Measurements from ENCODE around the gene GALNT5. TPM values are rescaled to one million over a fixed set of nuclear protein-coding genes. Genes with fewer than 3 reads are reported as not detected.

The GALNT5 gene
- total RNA-seq, 1 donor from 2014 or later = 0.19 TPM

DNA sequence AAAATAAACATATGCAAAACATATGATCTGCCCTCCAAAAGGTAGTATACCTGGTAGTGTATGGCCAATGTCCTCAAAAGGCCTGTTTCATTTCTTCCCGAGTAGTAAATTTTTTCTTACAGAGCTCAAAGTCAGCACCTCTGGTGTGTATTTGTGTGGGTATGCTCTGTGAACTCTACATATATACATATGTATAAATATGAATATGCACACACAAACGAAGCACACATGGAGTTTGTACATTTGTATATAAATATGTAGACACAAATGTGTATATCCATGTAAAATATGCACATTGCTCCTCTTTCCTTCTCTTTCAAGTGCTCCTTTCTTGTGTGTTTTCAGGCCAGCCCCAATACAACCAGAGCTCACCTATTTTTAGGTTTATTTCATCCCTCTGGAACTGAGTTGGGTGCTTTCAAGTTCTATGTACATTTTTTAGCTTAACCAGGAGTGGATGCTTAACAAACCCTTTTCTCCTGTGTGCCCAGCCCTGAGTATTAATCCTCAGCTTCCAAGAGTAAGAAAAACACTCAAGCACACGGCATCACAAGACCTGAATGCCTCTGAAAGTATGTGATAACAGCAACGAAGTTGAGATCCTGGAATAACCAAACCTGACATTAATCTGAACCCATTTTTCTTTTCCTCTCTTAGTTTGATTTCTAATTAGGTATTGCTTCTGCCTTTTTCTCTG, 12.2 kb upstream of the GALNT5 start:
- TF ChIP-seq, protein P1, sequence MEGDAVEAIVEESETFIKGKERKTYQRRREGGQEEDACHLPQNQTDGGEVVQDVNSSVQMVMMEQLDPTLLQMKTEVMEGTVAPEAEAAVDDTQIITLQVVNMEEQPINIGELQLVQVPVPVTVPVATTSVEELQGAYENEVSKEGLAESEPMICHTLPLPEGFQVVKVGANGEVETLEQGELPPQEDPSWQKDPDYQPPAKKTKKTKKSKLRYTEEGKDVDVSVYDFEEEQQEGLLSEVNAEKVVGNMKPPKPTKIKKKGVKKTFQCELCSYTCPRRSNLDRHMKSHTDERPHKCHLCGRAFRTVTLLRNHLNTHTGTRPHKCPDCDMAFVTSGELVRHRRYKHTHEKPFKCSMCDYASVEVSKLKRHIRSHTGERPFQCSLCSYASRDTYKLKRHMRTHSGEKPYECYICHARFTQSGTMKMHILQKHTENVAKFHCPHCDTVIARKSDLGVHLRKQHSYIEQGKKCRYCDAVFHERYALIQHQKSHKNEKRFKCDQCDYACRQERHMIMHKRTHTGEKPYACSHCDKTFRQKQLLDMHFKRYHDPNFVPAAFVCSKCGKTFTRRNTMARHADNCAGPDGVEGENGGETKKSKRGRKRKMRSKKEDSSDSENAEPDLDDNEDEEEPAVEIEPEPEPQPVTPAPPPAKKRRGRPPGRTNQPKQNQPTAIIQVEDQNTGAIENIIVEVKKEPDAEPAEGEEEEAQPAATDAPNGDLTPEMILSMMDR (IDR thresholded peaks at IDR 0.05; ENCODE audit: borderline replicate concordance) = no peak
- Histone ChIP-seq H3K36me3 (no peaks in the 10 kb centered on the region), H3K9me3 (replicated peaks) (no peaks in the 10 kb centered on the region), H3K27me3 (ENCODE audit: low read depth) (no peaks in the 10 kb centered on the region), H3K27ac (replicated peaks) (no peak overlapping the region), H3K4me3 (no peak overlapping the region), H3K4me1 (no peaks in the 10 kb centered on the region)
- DNase-seq = no peak
- intact Hi-C loops (cut with micrococcal nuclease) = no loop called here

GRCh38 chr2:157245846-157246764, 11.4 kb upstream of the GALNT5 start:
- Histone ChIP-seq H3K27ac (replicated peaks) (no peak overlapping the region), H3K4me1 (no peaks in the 10 kb centered on the region), H3K27me3 (ENCODE audit: low read depth) (no peaks in the 10 kb centered on the region), H3K9me3 (replicated peaks) (no peaks in the 10 kb centered on the region), H3K4me3 (no peak overlapping the region), H3K36me3 (no peaks in the 10 kb centered on the region)
- TF ChIP-seq, protein P1 (IDR thresholded peaks at IDR 0.05; ENCODE audit: borderline replicate concordance) = no peak
- intact Hi-C loops (cut with micrococcal nuclease) = no loop called here
- no peak for DNase-seq

DNA sequence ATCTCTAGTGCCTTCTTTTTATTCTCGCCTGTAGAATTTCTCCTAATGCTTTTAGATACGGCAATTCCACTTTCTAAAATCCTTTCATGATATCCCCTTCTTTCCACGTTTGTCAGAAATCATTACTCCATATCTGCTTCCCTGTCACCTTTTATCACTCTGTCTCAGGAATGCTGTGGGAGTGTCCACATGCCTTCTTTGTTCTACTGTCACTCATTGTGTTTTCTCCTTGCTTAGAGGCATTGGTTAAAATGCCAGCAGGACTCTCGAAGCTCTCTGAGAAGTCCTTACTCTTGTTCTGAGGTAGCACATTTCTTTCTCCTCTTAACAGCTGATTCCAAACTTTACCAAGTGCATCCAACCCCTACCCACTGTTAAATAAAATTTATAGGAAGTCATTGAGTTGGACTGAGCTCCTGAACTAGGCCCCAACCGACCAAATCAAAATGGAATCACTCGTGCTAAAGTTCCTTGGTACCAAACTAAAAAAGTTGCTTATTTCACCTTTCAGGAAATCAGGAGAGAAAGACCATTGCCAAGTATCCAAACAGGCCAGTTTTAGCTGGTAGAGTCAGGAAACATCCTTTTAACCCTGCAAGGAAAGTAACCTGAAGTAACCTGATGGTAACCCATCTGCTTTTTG, 10.6 kb upstream of the GALNT5 start:
- Histone ChIP-seq H3K27ac (replicated peaks) (no peak overlapping the region), H3K36me3 (no peaks in the 10 kb centered on the region), H3K9me3 (replicated peaks) (no peaks in the 10 kb centered on the region), H3K4me1 (no peaks in the 10 kb centered on the region), H3K4me3 (no peak overlapping the region), H3K27me3 (ENCODE audit: low read depth) (no peaks in the 10 kb centered on the region)
- intact Hi-C loops (cut with micrococcal nuclease) = no loop called here
- TF ChIP-seq, protein P1 (IDR thresholded peaks at IDR 0.05; ENCODE audit: borderline replicate concordance) = no peak
- no peak for DNase-seq

- Histone ChIP-seq H3K27me3 (ENCODE audit: low read depth) (no peaks in the 10 kb centered on the region), H3K36me3 (no peaks in the 10 kb centered on the region), H3K9me3 (replicated peaks) (no peaks in the 10 kb centered on the region), H3K27ac (replicated peaks) (no peak overlapping the region), H3K4me3 (no peak overlapping the region), H3K4me1 (no peaks in the 10 kb centered on the region)
- TF ChIP-seq, protein P1 (IDR thresholded peaks at IDR 0.05; ENCODE audit: borderline replicate concordance) = no peak
- intact Hi-C loops (cut with micrococcal nuclease) = no loop called here
- no peak for DNase-seq
Measured at GRCh38 chr2:157250836-157251235, 6.7 kb upstream of the GALNT5 start.

- Histone ChIP-seq H3K27ac (replicated peaks) (no peak overlapping the region), H3K4me1 (no peaks in the 10 kb centered on the region), H3K9me3 (replicated peaks) (no peaks in the 10 kb centered on the region), H3K27me3 (ENCODE audit: low read depth) (no peaks in the 10 kb centered on the region), H3K36me3 (no peaks in the 10 kb centered on the region), H3K4me3 (no peak overlapping the region)
- no peak for DNase-seq
- TF ChIP-seq, protein P1 (IDR thresholded peaks at IDR 0.05; ENCODE audit: borderline replicate concordance) = no peak
- intact Hi-C loops (cut with micrococcal nuclease) = no loop called here
Measured at GRCh38 chr2:157251932-157252331, 5.6 kb upstream of the GALNT5 start.

All from left ventricle myocardium inferior (tissue), 1 donor.